Measurements from ENCODE around the gene LRRC59.

DNA sequence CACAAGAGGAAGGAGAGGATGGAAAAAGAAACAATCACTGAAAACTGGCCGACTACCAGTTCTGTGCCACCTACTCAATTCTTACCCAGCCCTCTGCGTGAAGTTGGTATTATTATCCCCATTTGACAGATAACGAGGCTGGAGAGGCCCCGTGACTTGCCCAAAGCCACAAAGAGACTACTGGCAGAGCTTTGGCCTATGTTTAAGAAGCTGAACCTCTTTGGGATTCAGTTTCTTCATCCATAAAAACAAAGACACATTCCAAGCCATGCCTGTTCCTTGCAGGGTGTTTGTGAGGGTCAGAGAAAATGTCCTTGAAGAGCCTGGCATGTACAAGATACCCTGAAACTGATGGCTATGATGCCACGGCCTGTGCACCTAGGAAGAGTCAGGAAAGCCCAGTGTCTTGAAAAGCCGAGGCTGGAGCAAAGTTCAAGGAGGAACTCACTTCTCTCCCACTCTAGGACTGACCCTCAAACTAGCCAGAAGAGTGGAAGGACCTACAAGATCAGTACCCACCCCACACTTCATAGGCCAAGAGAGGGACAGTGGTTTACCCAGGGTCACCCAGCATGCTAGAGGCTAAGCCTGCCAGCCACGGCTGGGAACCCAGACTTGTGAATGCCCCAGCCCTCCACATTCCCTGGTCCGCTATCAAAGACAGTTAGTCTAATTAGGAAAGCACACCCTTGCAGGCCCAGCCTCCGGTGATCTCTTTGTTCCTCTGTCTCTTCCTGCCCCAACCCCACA is 27.1 kb upstream of the LRRC59 start:
- TF ChIP-seq, protein P1, sequence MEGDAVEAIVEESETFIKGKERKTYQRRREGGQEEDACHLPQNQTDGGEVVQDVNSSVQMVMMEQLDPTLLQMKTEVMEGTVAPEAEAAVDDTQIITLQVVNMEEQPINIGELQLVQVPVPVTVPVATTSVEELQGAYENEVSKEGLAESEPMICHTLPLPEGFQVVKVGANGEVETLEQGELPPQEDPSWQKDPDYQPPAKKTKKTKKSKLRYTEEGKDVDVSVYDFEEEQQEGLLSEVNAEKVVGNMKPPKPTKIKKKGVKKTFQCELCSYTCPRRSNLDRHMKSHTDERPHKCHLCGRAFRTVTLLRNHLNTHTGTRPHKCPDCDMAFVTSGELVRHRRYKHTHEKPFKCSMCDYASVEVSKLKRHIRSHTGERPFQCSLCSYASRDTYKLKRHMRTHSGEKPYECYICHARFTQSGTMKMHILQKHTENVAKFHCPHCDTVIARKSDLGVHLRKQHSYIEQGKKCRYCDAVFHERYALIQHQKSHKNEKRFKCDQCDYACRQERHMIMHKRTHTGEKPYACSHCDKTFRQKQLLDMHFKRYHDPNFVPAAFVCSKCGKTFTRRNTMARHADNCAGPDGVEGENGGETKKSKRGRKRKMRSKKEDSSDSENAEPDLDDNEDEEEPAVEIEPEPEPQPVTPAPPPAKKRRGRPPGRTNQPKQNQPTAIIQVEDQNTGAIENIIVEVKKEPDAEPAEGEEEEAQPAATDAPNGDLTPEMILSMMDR (IDR thresholded peaks at IDR 0.05; ENCODE audit: low read depth, low read length, missing input control) = no peak
- TF ChIP-seq JUND (IDR thresholded peaks at IDR 0.05) = no peak
- TF ChIP-seq, protein P2, sequence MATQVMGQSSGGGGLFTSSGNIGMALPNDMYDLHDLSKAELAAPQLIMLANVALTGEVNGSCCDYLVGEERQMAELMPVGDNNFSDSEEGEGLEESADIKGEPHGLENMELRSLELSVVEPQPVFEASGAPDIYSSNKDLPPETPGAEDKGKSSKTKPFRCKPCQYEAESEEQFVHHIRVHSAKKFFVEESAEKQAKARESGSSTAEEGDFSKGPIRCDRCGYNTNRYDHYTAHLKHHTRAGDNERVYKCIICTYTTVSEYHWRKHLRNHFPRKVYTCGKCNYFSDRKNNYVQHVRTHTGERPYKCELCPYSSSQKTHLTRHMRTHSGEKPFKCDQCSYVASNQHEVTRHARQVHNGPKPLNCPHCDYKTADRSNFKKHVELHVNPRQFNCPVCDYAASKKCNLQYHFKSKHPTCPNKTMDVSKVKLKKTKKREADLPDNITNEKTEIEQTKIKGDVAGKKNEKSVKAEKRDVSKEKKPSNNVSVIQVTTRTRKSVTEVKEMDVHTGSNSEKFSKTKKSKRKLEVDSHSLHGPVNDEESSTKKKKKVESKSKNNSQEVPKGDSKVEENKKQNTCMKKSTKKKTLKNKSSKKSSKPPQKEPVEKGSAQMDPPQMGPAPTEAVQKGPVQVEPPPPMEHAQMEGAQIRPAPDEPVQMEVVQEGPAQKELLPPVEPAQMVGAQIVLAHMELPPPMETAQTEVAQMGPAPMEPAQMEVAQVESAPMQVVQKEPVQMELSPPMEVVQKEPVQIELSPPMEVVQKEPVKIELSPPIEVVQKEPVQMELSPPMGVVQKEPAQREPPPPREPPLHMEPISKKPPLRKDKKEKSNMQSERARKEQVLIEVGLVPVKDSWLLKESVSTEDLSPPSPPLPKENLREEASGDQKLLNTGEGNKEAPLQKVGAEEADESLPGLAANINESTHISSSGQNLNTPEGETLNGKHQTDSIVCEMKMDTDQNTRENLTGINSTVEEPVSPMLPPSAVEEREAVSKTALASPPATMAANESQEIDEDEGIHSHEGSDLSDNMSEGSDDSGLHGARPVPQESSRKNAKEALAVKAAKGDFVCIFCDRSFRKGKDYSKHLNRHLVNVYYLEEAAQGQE (IDR thresholded peaks at IDR 0.05) = no peak

Measured in liver (tissue), 3 donors.